Activated B cell treated with CpG ODN at 0.5 μM for 24 hours (primary cell): ENCODE results near the gene ACSM3. TPM values are rescaled to one million over a fixed set of nuclear protein-coding genes. Genes with fewer than 3 reads are reported as not detected.

Experiments used
- ATAC-seq: fragments of 200-7000 bp; cut with Tn5 transposase; one replicate; pipeline ENCODE4 v1.10.0; 2021; ENCODE audit warnings: low read depth, mild to moderate bottlenecking, moderate library complexity
- CTCF ChIA-PET: fragments of 350-600 bp; sonication (Branson Sonifier 250); formaldehyde crosslinking; loops from one replicate; lab custom pipeline; 2021; ENCODE audit warnings: antibody characterized with exemption; lab: Charles Lee
- POLR2A ChIA-PET: fragments of 350-600 bp; sonication (Branson Sonifier 250); formaldehyde crosslinking; loops from one replicate; lab custom pipeline; 2021; ENCODE audit warnings: antibody characterized with exemption; lab: Charles Lee
- DNase-seq: peaks from one replicate; pipeline ENCODE4 v3.0.0; 2022
- H3K27ac Mint-ChIP-seq: one replicate; pipeline ENCODE4 v1.8.0; 2020; ENCODE audit warnings: mixed read lengths
- H3K27me3 Mint-ChIP-seq: one replicate; pipeline ENCODE4 v1.8.0; 2021; ENCODE audit warnings: mixed read lengths
- H3K36me3 Mint-ChIP-seq: one replicate; pipeline ENCODE4 v1.8.0; 2021; ENCODE audit warnings: low read depth, mixed read lengths
- H3K4me1 Mint-ChIP-seq: one replicate; pipeline ENCODE4 v1.8.0; 2021; ENCODE audit warnings: mixed read lengths
- H3K4me3 Mint-ChIP-seq: one replicate; pipeline ENCODE4 v1.8.0; 2020; ENCODE audit warnings: mild to moderate bottlenecking, mixed read lengths
- H3K9me3 Mint-ChIP-seq: one replicate; pipeline ENCODE4 v1.8.0; 2020; ENCODE audit warnings: mixed read lengths
- intact Hi-C: fragments of 100-400 bp; cut with micrococcal nuclease; formaldehyde crosslinking; loops from one replicate; pipeline ENCODE4 v1.15.1; 2024
- total RNA-seq: library from RNA; stranded (reverse); gene quantifications from 2 replicates; pipeline ENCODE4 v1.2.3, GENCODE V29; 2022
- TF ChIP-seq, protein P1 (sequence below): fragments of 200-600 bp; IDR thresholded peaks from one replicate; pipeline ENCODE4 v1.8.0; 2022; ENCODE audit warnings: antibody characterized with exemption, mild to moderate bottlenecking

The ACSM3 gene
- total RNA-seq, 1 donor from 2014 or later, result 13.6 TPM

DNA sequence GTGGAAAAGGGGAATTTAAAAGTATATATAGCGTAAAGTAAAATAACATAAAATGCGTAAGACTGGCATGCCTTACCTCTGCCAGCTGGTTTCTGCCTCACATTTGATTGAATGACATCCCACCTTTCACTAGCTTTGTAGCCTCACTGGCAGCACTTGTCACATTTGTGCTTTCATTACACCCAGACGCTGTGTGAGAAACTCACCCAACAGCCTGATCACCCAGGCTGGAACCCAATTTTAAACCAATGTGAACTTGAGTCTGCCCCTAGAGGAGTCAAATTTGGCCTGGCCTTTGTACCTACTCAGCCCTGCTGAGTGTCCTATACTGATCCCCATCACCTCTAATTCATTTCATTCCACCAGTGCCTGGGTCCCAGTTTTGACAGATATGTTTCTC is 17.4 kb upstream of the ACSM3 start:
- Mint-ChIP-seq H3K36me3 (peaks cover 6% of the 10 kb centered on the region), H3K4me1 (peaks cover 7% of the 10 kb centered on the region), H3K27ac (no peak overlapping the region), H3K27me3 (no peaks in the 10 kb centered on the region), H3K9me3 (peaks cover 15% of the 10 kb centered on the region), H3K4me3 (no peak overlapping the region)
- ATAC-seq (no peak), DNase-seq (no peak)
- POLR2A ChIA-PET, result no interaction called here
- intact Hi-C loops, result no loop called here
- TF ChIP-seq, protein P1, sequence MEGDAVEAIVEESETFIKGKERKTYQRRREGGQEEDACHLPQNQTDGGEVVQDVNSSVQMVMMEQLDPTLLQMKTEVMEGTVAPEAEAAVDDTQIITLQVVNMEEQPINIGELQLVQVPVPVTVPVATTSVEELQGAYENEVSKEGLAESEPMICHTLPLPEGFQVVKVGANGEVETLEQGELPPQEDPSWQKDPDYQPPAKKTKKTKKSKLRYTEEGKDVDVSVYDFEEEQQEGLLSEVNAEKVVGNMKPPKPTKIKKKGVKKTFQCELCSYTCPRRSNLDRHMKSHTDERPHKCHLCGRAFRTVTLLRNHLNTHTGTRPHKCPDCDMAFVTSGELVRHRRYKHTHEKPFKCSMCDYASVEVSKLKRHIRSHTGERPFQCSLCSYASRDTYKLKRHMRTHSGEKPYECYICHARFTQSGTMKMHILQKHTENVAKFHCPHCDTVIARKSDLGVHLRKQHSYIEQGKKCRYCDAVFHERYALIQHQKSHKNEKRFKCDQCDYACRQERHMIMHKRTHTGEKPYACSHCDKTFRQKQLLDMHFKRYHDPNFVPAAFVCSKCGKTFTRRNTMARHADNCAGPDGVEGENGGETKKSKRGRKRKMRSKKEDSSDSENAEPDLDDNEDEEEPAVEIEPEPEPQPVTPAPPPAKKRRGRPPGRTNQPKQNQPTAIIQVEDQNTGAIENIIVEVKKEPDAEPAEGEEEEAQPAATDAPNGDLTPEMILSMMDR, result no peak
- CTCF ChIA-PET, result no interaction called here

DNA sequence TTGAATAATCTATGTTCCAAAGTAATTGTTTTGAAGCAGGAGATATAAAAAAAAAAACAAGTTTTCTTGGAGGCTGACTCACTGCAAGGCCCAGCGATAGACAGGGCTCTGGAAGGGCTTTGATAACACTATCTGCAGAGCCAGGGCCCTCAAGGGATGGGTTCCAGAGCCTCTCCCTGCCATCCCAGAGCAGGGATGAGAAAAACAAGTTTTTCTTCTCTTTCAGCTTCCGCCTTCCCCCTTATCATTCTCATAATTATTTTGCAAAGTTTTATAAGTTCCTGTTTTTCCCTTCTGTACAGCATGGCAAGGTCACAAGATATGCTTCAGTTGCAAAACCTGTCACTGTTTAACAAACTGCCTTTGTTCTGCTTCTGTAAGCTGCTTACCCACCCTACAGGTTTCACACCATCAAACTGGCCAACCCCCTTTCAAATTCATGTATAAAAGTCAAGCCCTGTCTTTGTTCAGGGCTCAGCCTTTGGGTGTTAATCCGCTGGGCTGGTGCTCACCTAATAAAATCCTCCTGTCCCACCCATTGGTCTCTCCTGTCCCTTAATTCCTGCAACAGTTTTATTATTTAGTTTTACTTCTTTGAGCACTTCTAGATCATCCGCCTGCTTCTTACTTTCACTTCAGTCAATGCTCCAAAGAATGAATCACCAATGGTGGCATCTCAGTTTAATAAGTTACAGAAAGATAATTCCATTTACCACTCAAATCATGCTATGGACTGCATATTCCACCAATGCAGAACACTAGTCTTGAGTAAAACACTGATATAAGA is 16.6 kb upstream of the ACSM3 start:
- ChIA-PET CTCF (no interaction called here), POLR2A (no interaction called here)
- TF ChIP-seq, protein P1, result no peak

DNA sequence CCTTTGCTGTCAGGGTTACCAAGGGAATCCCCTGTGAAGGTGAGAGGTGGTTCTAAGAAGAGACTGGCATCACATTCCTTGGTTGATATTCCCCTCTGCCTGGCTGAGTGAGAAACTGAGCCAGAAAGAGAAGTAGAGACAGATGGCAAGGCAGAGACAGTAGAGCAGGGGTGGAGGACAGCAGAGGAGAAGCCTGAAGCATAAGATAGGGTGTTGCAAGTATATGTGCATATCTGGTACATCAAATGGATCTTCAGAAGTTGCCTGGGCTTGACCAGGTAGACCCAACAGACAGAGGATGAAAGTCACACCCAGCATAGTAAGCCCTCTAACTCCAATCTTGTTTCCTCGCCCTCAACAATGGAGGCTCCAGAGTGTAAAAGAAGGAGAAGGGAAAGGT is 14.3 kb upstream of the ACSM3 start:
- DNase-seq (no peak), ATAC-seq (no peak)
- peaks cover 2% of the 10 kb centered on the region for H3K36me3 Mint-ChIP-seq
- CTCF ChIA-PET, result no interaction called here
- H3K4me1 Mint-ChIP-seq, result no peaks in the 10 kb centered on the region
- no peak overlapping the region for H3K27ac Mint-ChIP-seq
- H3K4me3 Mint-ChIP-seq, result no peak overlapping the region
- intact Hi-C loops, result no loop called here
- H3K9me3 Mint-ChIP-seq, result peaks cover 15% of the 10 kb centered on the region
- POLR2A ChIA-PET, result no interaction called here
- H3K27me3 Mint-ChIP-seq, result peaks cover 2% of the 10 kb centered on the region
- TF ChIP-seq, protein P1, result no peak

More for the DNA sequence above, 16.6 kb upstream of the ACSM3 start:
- peaks cover under 1% of the 10 kb centered on the region for H3K4me1 Mint-ChIP-seq
- intact Hi-C loops, result no loop called here
- peaks cover 15% of the 10 kb centered on the region for H3K9me3 Mint-ChIP-seq
- no peak for ATAC-seq
- peaks cover 2% of the 10 kb centered on the region for H3K27me3 Mint-ChIP-seq
- H3K27ac Mint-ChIP-seq, result no peak overlapping the region
- no peak for DNase-seq
- no peak overlapping the region for H3K4me3 Mint-ChIP-seq
- H3K36me3 Mint-ChIP-seq, result peaks cover 2% of the 10 kb centered on the region

DNA sequence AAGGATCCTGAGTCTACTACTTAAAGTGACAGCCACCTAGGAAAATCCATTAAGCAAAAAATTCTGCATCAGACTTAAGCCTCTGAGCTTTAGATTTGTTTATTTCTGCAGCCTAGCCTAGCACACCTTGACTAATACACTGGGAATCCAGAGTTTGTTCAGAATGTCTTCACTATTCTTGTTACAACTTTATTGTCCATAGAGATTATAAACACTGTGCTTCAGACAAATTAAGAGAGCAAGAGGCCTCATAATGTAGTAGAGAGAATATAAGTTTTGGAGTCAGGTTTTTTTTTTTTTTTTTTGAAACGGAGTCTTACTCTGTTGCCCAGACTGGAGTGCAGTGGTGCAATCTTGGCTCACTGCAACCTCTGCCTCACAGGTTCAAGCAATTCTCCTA is 13.3 kb upstream of the ACSM3 start:
- intact Hi-C loops, result no loop called here
- CTCF ChIA-PET, result no interaction called here
- H3K27me3 Mint-ChIP-seq, result peaks cover 2% of the 10 kb centered on the region
- TF ChIP-seq, protein P1, result no peak
- ATAC-seq (no peak), DNase-seq (no peak)
- H3K36me3 Mint-ChIP-seq, result peaks cover 2% of the 10 kb centered on the region
- H3K9me3 Mint-ChIP-seq, result peaks cover 15% of the 10 kb centered on the region
- no peak overlapping the region for H3K4me3 Mint-ChIP-seq
- POLR2A ChIA-PET, result no interaction called here
- no peak overlapping the region for H3K27ac Mint-ChIP-seq
- H3K4me1 Mint-ChIP-seq, result no peaks in the 10 kb centered on the region

DNA sequence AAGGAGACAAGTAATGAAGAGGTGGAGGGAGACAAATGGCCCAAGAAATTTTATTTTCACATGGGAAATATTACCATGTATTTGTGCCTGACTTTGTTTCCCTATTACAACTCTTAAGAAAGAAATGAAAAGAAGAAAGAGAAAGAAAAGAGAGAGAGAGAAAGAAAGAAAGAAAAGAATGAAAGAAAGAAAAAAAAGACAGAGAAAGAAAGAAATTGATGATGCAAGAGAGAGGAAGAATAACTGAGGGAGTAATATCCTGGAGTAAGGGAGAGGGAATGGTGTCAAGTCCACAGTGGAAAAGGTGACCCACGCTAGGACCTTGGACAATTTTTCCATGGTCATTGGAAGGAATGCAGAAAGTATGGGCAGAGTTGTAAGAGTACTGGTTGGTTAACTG is 10.1 kb upstream of the ACSM3 start:
- H3K27me3 Mint-ChIP-seq, result peaks cover 2% of the 10 kb centered on the region
- no peak overlapping the region for H3K27ac Mint-ChIP-seq
- ChIA-PET POLR2A (no interaction called here), CTCF (interaction anchor here (1.6 kb wide), 1 partner anchor 27 kb away, joined by 3 read pairs; no protein-coding TSS in a partner anchor)
- no peaks in the 10 kb centered on the region for H3K36me3 Mint-ChIP-seq
- no peaks in the 10 kb centered on the region for H3K9me3 Mint-ChIP-seq
- DNase-seq (no peak), ATAC-seq (no peak)
- no peaks in the 10 kb centered on the region for H3K4me1 Mint-ChIP-seq
- no peak overlapping the region for H3K4me3 Mint-ChIP-seq
- TF ChIP-seq, protein P1, result peak; percentile 29
- intact Hi-C loops, result no loop called here
